Caki2 (cell line): ENCODE results near the gene SUGCT. TPM values are rescaled to one million over a fixed set of nuclear protein-coding genes. Genes with fewer than 3 reads are reported as not detected.

Experiments used
- DNase-seq: peaks from one replicate; pipeline ENCODE4 v3.0.0-alpha.2; 2015; ENCODE audit warnings: low read depth
- in situ Hi-C: cut with HindIII; loops from 2 replicates; pipeline ENCODE4 v1.10.0; 2016; ENCODE audit warnings: low sequenced_read_pairs, low pct_unique_long_range_greater_than_20kb, mixed read lengths
- total RNA-seq: library from RNA; depleted of rRNA; stranded (reverse); fragments of >200 nt; shearing (Covaris generic); gene quantifications from 2 replicates; pipeline ENCODE4 v1.2.3, GENCODE V29; 2014; ENCODE audit warnings: low replicate concordance

Gene SUGCT
- total RNA-seq, 1 experiment from 2014 or later, result 9.7 TPM

GRCh38 chr7:40763319-40764287 is 628.8 kb downstream of the SUGCT start:
- in situ Hi-C loops, result no loop called here
- no peak for DNase-seq

DNA sequence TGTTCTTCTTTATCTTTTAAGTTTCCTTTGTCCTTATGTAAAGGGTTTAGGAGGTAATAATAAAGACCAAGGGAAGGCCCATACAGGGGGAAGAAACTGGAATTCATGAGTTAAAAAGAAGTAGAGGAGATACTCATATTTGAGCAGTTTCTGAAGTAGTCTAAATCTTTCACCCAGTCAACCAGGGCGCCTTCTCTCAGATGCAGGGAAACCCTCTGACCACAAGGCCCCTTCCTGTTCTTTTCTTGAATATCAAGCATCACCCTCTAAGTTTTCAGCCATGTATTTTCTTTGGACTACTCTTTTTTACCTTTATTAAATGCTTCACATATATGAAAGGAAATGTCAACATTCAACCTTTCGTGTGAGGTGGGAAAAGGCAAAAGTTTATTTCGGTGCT is 630.8 kb downstream of the SUGCT start:
- no peak for DNase-seq
- in situ Hi-C loops, result no loop called here

DNA sequence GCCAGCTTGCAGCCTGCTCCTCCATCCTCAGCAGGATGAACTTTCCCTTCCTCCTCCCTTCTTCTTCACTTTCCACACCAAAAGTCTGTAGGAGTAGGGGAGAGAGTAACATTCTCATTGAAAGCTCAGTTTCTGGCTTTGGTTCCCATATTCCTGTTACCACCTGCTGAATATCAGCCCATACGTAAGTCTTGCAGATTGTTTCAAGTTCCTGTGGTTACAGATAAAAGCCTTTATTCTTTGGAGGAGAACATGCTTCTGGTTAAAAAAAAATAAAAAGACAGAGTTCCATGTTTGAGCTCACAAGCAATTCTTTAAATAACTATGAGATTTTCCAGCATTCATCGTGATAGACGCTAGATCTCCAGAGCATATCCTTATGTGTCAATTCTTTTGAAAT is 637.3 kb downstream of the SUGCT start:
- DNase-seq, result no peak
- in situ Hi-C loops, result no loop called here

GRCh38 chr7:40773656-40774055 is 638.9 kb downstream of the SUGCT start:
- in situ Hi-C loops, result no loop called here

DNA sequence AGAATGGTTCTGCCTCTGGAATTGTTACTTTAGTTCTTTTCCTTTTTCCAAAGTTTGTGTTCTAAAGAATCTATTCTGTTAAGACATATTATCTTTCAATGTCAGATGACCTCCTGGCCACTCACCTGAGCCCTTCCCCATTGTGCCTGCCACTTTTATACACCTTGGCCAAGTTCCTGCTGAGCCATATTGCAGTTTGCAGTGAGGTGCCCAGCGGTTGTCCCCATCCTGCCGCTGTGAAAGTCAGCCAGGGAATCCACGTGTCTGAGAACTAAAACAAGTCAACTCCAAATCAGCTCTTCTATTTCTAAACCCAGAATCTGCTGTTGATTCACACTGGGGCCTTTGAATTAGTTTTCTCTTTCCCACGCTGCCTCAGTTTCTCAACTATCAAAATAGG is 641.1 kb downstream of the SUGCT start:
- DNase-seq, result no peak
- in situ Hi-C loops, result no loop called here

More at GRCh38 chr7:40773656-40774055, 638.9 kb downstream of the SUGCT start:
- no peak for DNase-seq

DNA sequence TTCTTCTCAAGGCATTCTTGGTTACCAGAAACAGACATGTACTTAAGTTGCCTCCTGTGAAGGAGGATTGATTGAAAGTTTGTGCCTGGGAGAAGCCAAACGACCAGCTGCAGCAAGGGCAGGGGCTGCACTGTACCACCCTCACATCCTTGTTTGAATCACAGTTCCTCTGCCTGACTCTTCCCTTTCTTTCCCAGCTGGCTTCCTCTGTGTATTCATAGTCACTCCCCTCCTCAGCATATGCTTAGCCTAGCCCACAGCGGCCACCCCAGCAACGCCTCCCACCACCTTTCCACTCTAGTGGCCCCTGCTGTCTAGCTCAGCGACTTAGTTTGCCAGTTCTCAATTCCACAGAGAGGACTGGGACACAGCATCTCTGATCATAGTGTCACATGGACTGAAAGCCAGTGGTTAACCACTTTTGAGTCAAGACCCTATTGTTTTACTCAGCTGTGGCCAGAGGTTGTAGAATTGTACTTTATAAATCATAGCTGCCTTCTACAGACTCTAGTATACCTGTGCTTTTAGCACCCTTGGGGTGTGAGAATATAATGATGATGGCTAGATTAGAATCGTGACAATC is 643.0 kb downstream of the SUGCT start:
- DNase-seq, result no peak
- in situ Hi-C loops, result no loop called here

DNA sequence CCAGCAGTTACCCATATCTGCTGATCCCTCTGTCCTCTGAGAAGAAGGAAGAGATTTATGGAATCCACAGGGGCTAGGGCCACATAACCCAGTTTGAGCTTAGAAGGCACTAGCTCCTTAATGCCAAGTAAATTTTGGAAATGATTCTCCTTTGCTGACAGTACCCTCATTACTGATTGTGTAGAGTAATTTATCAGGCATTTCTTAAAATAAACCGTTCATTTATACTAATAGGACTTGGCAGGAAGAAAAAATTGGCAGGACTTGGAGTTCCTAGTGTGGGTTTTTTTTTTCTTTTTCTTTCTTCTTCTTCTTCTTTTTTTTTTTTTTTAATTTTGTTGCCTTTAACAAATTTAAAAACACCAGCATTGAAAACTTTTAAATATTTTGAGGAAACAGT is 645.7 kb downstream of the SUGCT start:
- DNase-seq, result no peak
- in situ Hi-C loops, result no loop called here

DNA sequence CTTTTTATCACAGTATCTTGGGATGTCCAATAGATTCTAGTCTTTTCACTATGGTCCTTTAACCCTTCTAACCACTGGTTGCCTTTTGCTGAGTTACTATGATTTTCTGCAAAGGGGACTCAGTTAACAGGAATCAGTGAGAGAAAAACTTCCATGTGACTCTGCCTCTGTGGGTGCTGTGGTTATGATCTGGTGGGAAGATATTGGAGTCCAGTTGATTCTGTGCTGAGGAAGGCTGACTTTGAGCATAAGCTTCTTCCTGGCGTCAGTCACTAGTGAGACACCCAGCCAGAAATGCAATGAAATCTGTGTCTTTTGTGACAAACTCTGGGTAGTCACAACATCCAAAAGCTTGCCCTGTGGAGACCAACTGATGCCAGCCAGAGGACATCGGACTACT is 648.0 kb downstream of the SUGCT start:
- in situ Hi-C loops, result no loop called here
- no peak for DNase-seq

DNA sequence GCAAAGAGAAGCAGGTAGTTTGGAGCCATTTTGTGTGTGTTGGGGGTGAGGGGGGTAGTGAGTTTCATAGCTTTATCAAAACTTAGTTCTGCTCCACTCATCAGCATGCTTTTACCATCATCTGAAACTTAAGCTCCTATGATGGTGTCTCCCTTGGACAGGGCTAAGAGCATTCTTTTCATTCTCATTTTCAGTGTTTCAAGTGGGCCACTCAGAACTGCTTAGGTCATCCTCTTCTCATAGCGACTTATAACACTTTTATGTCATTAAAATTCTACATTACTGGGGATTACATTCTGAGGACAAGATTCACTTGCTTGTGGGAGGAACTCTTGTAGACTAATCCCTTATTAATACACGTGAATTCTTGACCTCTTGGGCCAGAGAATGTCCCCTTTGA is 649.4 kb downstream of the SUGCT start:
- no peak for DNase-seq
- in situ Hi-C loops, result no loop called here

- no peak for DNase-seq
Observed at GRCh38 chr7:40786909-40787308, 652.1 kb downstream of the SUGCT start.

DNA sequence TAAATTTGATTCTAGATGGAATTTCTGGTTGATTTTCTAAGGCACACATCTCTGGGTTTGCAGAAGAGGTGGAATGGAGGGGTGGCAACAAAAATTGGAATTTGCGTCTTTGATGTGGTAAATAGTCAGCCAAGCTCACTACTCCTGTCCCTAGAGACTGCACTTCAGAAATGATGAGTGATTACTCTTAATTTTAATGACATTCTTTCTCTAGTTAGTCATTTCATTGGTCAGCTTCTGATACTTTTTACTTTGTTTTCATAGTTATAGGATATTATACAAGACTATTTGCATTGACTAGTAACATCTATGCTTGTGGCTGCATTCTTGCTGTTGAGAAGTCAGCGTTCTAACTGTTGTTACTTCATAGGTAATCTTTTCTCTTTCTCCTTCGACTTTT is 658.3 kb downstream of the SUGCT start:
- no peak for DNase-seq
- in situ Hi-C loops, result no loop called here

More at GRCh38 chr7:40786909-40787308, 652.1 kb downstream of the SUGCT start:
- in situ Hi-C loops, result no loop called here

- no peak for DNase-seq
- in situ Hi-C loops, result no loop called here
Observed at GRCh38 chr7:40795607-40796006, 660.8 kb downstream of the SUGCT start.

DNA sequence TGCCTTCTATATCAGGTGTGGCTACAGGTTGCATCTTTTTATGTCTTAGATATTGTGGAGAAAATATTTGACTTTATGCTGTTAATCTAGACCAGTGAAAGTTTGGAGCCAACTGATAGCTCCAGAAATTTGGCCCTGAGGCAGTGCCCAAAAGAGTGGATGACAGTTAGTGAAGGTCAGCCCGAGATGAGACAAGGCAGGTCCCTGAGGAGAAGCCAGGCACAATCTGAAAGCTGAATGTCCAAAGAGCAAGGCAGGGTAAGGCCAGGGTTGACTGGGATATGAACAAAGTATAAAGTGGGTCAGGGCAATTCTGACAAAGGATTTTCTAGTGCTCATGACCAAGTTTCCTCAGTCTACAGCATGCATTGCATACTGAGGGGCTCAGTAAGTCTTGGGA is 661.9 kb downstream of the SUGCT start:
- no peak for DNase-seq
- in situ Hi-C loops, result no loop called here

DNA sequence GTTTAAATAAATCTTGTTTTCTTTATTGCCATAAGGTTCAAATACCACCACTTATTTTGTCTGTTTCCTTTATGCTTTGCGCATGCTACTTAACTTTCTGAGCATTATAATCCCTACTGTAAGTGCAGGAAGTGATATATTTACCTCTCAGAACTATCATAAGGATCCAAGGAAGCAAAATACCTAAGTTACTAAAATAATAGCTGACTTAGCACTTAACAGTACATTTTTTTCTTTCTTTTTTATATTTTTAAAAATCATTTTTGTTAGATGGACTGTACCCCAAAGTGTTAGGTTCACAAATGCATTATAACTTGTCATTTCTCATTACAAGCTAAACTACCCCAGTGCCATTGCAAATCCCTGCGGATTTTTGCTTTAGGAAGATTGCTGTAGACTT is 663.8 kb downstream of the SUGCT start:
- DNase-seq, result no peak
- in situ Hi-C loops, result no loop called here

GRCh38 chr7:40799493-40800403 is 664.9 kb downstream of the SUGCT start:
- DNase-seq, result no peak
- in situ Hi-C loops, result no loop called here

- in situ Hi-C loops, result no loop called here
Observed at GRCh38 chr7:40800771-40801170, 666.0 kb downstream of the SUGCT start.

GRCh38 chr7:40802497-40802896 is 667.7 kb downstream of the SUGCT start:
- in situ Hi-C loops, result no loop called here

More at GRCh38 chr7:40800771-40801170, 666.0 kb downstream of the SUGCT start:
- no peak for DNase-seq

DNA sequence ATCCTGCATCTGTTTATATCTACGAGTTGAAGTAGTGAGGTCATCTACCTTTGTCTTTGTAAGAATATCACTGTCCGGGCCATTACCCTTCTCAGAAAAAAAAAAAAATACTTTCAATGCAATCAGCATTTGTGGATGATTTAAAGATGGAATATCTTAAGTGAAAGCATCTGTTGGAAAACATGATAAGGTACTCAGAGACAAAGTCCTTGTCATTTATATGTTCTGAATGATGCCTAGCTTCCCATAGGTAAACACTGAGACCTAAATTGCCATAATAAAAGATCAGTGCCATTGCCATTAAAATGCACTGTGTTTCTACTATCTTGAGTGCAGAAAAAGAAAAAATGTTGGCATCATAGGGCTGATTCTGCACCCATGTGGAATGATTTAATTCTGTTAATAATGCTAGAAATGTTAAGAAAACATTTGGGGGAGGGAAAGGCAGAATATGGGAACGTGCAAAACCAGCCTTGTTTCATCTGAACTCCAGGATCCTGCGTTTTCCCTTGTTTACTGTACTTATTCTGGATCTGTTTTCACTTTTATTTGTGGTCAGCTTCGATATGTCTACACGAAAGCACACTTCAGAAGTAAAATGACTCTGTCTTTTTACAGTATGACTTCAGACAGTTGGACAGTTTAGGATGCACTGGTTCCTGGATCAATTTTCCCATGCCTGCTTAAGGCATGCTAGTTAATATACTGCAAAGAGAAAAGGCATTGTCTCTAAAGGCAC is 669.8 kb downstream of the SUGCT start:
- in situ Hi-C loops, result no loop called here

More at GRCh38 chr7:40802497-40802896, 667.7 kb downstream of the SUGCT start:
- no peak for DNase-seq

More for the DNA sequence above, 669.8 kb downstream of the SUGCT start:
- no peak for DNase-seq
